Stimulated activated CD4-positive, alpha-beta T cell treated with anti-CD3 and anti-CD28 coated beads, Interleukin-1b, Interleukin-23, amount 100 ng/mL, for 48 hours (primary cell): ENCODE data around the gene CLTC.

Source experiments
- DNase-seq: peaks from one replicate; pipeline ENCODE4 v3.0.0-alpha.2; 2020

The CLTC gene

DNA sequence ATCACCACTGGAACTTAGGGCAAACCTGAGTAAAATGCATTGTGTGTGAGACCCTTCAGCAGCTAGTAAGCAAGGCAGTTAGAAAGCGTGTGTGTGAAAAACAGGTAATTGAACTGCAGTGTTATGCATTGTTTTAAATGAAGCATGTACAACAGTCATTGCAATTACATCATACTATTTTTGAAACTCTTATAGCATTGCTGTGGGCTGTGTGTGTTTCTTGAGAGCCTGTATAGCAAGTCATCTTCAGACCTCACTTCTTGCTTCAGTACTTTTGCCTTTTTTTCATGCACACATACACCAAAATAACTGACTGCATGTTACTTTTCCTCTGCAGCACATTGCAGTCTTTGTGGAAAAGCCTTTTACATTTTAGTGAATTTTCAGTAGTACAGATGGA, 68.3 kb downstream of the CLTC start:
- no peak for DNase-seq

DNA sequence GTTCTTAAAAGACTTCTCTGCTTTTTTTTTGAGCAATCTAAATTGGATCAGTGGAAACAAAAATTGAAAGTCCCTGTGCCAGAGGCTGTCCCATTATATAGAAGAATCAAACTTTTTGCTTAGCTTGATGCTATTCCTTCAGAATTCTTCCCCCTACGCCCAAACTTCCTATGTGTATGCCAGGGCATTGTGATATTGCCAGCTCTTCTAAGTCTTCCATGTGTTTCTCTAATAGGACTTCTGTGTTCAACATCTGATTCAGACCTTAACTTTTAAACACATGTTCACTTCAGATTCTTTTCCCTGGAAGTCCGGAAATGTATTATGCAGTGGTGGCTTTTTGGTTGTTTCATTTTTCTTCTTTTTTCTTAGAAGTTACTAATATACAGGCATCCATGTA, 68.8 kb downstream of the CLTC start:
- DNase-seq, result no peak

DNA sequence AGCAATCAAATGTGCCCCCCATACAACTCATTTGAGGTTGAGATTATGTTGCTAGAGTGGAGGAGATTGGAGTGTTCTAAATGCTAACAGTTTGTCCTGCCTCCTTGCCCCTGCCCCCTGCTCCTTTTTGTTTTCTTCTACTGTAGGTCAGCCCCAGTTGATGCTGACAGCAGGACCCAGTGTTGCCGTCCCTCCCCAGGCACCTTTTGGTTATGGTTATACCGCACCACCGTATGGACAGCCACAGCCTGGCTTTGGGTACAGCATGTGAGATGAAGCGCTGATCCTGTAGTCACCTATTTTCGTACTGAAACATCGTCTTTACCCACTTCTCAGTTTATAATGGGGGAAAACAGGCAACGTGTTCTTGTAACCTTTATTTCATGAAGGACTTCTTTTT, 73.9 kb downstream of the CLTC start:
- no peak for DNase-seq

DNA sequence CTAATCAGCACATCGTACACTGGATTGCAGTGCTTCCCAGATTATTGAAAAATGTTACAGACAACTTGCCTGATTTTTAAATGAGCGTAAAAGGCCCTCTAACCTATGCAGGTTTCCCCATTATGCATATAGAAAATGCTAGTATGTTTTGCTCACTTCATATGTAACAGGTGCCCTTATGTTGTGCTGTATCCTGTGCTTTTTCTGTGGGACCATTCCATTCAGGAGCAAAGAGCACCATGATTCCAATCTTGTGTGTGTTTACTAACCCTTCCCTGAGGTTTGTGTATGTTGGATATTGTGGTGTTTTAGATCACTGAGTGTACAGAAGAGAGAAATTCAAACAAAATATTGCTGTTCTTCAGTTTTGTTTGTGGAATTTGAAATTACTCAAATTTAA, 74.6 kb downstream of the CLTC start:
- DNase-seq, result no peak

DNA sequence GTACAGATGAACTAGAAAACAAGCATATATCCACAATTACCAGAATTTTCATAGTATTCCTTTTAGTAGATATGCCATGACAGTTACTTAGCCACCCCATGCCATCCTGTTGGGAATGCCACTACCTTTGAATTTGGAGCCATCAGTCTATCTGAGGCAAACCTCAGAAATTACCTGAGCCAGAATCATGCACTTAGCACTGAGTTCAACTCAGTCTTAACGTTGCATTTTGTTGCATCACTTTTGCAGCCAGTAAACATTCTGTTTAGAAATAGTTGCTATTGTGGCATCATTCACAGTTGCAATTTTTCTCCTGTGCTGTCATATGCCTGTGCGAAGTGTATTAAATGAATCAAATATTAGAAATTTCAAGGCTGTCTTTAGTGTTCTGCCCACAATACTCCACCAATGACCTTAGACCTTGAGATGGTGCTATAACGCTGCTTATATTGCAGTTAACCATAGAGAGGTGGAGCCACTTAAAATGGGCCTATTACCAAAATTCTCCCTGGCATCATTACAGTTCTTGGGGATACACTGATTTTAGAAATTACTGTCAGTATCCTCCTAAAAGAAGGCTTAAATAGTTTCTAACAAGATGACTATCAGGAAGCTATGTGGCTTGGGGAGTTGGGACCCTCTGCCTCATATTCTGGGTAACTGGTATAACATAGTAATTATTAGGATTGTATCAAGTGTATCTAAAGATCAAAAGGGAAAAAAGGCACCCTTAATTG, 76.4 kb downstream of the CLTC start:
- DNase-seq, result no peak

DNA sequence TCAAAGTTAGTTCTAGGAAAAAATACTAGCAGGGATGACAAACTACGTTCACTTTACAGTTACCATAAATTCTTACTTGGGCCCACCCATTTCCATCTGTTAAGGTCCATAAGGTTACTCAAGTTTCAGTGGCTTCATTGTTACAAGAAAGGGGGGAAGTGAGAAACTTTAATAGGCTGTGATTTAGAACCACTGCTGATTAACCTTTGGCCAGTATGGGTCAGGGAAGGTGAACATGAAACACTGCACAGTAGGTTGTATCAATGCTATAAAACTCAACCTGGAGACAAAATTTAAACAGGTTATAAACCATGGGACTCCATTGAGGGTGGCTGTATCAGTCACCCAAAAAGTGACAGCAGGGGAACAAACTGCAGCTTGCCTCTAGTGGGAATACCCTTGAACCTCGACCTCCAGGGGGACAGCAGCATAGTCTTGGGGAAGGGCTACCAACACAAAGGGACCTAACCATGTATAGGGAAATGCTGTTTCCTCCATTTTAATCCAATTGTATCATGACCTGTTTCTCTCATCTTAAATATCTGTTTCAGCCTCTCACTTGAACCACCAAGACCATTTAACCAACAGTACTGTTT, 77.1 kb downstream of the CLTC start:
- DNase-seq, result no peak

DNA sequence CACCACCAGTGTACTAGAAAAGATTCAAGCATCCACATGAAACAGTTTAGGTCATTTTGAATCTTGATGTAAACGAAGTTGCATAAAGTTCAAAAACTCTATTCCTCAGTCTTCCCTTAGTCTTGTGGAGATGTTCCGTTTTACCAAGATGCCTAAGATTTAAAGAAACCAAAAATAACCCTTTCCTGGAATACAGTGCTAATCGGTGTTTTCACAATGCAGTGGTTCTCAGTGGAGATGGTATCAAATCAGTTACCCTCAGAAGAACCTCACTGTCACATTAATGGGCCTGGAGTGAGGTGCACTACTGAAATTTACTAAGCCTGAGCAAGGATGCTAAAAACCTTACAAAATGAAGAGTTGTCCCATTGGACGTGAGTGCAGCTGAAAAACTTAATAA, 78.4 kb downstream of the CLTC start:
- DNase-seq, result no peak

DNA sequence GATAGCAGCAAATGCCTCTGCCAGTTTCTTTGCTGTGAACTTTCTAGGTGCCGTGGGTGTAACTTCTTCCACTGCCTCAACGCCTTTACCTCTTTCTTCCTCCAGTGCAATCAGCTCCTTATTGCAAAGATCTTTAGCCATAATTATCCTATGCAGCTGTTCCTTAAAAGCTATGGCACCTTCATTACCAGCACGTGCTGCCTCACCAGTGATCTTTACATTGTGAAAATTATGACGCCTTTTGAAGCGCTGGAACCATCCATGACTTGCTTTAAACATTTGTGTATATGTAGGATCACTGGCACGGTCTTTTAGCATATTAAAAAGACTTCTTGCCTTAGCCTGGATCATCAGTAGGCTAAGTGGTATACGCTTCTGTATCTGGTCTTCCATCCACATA, 79.5 kb downstream of the CLTC start:
- DNase-seq, result no peak

DNA sequence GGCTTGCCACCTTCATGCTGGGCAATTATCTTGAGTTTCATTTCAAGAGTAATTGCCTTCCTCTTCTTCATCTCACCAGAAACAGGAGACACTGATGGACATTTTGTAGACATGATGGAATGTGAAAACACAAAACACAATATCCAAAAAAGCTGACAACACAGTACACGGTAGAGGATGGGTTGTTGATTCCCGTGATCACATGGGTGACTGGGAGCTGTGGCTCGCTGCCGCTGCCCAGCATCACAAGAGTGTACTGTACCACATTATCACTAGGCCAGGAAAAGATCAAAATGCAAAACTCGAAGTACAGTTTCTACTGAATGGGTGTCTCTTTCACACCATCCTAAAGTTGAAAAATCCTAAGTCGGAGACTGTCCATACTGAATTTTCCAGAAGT, 80.1 kb downstream of the CLTC start:
- no peak for DNase-seq

DNA sequence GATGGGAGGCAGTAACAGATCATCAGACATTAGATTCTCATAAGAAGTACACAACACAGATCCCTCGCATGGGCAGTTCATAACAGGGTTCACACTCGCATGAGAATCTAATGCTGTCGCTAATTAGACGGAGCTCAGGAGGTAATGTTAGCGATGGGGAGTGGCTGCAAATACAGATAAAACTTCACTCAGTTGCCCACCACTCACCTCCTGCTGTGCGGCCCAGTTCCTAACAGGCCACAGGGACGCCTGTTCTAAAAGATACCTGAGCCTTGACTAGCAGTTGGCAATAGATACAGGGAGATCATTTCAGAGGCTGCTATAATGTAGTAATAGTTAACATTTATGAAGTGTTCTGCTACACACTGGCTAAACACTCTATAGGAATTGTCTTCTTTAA, 82.6 kb downstream of the CLTC start:
- no peak for DNase-seq

DNA sequence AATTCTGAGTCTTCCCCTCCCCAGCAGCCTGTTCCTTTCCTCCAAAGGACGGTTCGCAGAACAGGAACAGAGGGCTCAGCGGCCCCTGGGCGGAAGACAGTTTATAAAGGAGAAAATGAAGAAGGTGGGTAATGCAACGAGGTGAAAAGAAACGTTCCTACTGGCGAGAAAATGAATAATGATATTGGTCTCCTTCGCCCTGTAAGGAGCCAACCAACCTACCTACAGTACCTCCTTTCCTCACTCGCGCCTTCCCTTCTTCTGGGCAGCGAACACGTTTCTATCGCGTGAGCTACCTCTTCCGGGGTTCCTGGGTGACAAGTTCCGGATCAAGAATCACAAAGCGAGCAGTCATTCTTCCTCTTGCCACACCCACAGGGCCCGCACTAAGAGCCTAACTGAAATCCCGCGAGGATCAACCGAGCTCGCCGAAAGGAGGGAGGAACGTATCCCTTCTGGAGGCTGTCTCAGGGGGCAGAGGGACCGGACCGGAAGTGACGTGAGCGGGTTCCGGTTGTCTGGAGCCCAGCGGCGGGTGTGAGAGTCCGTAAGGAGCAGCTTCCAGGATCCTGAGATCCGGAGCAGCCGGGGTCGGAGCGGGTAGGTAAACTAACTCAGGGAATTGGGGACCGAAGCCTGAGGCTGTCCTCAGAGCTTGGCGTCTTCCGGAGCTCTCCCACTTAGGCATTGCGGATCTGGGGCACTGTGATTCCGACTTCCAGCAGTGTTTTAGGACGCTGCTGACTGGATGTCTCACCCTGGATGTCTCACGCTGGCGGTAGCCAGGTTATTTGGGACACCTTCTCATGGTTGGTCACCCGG, 87.7 kb downstream of the CLTC start, which contains the start of the genes PTRH2 and VMP1:
TSS of gene PTRH2 (minus strand) at position 282 of the 822 bp plus-strand sequence. CDS start 9,452 bp downstream, outside the sequence.
TSS of gene VMP1 (plus strand) at position 506 of the 822 bp plus-strand sequence. CDS start 23,793 bp downstream, outside the sequence.
- DNase-seq, result peak; percentile 98

DNA sequence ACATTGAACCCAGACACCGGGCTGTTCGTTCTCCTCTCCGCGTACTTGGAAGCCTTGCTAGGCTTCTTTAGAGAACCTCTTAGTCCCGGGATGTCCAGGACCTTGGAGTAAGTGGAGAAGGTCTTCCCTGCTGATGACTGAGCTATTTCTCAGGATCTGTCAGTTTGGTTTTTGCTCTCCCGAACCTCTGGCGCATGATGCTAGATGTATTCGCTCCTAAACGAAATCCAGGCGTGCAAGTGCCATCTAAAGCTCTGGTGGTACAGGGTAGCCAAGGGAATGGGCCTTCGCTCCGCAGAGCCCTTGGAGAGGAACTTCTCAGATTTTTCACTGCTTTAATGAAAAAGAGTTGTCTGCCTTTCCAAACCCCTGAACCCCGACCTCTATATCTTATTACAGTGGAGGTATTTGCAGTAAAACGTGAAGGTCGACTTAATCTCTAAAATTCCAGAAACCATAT, 88.3 kb downstream of the CLTC start:
- DNase-seq, result no peak

DNA sequence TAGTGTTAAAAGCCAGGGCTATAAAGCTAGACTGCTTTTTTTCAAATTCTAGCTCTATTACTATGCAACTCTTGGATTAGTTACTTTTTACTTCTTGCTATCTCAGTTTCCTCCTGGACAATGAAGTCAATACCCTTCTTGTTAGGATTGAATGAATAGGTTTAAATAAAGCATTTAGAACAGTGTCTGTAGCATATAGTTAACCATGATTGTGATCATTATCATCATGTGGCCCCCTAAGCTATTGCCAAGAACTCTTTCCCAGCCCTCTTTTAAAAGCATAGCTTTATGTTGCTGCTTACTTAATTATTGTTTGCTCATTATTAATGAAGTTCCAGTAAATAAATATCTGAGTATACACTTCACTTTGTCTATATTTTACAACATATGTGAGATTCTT, 92.2 kb downstream of the CLTC start:
- no peak for DNase-seq

DNA sequence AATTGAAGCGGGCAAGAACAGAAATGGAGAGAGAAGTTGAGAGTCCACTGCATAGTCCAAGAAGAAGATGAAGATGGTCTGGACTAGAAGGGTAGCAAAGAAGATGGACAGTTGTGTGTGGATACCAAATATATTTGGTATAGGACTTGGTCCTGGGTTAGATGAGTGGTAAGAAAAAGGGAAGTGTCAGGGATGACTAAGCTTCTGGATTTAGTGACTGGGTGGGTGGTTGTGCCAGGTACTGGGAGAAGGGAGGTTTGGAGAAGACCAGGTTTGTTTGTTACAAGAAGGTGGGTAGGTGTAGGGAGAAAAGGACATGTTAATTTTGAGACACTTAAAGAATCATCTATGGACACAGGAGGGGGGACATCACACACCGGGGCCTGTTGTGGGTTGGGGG, 93.2 kb downstream of the CLTC start:
- no peak for DNase-seq

DNA sequence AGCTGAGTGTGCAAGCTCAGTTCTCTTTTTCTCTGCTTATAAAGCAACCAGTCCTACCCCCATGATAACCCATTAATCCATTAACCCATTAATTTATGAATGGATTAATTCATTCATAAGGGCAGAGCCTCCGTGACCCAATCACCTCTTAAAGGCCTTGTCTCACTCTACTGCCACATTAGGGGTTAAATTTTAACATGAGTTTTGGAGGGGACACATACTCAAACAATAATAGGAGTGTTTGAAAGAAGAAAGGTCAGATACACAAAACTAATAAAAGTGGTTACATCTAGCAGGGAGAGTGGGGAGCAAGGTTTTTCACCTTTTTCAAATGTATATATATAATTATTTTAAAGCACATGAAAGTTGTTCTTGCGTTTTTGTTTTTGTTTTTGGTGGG, 94.6 kb downstream of the CLTC start:
- no peak for DNase-seq

DNA sequence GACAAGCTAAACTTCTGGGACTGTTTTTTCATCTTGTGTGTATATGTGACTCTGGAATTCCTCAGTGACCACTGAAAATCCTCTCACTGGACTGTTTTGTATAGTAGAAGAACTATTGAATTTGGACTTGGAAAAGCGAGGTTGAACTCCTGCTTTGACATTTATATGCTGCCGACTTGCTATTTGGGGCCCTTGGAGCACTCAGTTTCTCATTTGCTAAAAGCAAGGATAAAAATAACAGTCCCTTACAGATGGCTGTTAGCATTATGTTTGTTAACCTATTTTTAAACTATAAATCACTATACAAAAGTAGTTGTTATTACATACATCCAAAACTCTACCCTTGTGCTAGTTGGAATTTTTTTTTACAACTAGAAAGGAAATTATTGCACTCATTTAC, 96.7 kb downstream of the CLTC start:
- no peak for DNase-seq

DNA sequence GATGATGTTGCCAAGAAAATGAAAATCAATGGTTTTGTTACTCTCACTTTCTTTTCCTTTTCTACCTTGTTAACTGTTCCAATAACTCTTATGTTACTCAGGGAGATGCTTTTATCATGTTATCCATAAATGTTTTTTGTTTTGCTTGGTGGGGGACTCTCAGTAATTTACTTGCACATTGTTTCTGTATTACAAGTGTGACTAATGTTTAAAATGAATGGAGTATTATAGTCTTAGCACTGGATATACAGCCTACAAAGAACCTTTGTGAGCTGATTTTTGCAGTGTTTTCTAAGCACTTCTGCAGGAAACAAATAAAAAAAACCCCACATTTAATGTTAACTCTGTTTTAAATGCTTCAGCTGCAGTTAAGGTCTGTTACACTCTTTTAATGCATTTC, 99.8 kb downstream of the CLTC start:
- DNase-seq, result no peak

DNA sequence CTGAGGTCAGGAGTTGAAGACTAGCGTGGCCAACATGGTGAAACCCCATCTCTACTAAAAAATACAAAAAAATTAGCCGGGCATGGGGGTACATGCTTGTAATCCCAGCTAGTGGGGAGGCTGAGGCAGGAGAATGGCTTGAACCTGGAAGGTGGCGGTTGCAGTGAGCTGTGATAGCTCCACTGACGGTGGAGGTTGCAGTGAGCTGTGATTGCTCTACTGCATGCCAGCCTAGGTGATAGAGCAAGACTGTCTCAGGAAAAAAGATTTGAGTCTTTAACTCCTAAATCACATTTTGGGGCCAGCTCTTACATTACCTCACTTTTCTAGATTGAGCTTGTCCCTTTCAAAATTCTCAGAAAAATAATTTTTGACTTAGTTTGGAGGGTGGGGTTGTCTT, 102.9 kb downstream of the CLTC start:
- DNase-seq, result no peak

DNA sequence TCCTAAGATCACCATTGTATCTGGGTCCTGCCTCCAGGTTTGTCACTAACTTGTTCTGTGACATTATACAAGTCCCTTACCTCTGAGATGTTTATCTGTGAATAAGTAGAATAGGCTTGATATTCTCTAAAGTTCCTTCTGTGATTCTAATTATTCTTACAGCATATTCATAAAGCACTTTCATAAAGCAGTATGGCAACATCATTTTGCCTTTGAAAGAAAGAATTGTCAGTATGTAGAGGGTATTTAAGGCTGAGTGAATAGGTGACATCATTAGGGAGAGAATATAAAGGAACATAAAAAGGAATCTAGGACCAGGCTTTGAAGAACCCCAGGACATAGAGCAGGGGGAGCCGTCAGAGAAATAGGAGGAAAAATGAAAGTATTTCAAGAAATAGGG, 103.3 kb downstream of the CLTC start:
- DNase-seq, result no peak

DNA sequence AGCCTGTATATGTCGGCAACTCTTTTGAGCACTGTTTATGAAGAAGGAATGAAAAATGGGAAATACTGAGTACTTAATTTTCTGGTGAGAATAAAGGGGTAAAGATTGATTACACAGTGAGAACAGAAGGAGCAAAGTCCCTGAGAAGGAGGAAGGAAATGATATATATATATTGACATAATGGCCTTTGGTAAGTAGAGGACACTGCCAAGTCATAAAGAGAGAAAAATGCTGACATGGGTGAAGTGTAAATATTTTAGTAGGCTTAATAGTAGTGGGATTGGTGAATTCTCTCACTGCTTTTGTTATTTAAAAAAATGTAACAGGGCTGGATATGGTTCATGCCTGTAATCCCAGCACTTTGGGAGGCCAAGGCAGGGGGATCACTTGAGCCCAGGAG, 103.9 kb downstream of the CLTC start:
- DNase-seq, result no peak

DNA sequence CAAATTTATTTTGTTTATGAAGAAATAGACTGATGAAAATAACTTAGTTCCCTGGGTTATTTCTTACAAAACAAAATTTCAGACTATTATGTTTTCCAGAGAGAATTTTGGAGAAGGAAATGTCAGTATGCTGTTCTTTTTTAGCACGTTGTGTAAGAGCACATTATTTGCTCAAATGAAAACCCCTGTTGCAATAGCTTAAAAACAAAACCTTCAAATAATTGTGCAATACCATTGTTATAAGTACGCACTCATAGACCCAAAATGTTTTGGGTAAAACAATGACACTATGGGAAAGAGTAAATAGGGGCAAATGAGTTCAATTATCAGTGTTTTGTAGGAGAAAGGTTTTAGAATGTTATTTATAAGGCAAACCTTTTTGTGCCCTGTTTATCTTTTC, 106.0 kb downstream of the CLTC start:
- no peak for DNase-seq

DNA sequence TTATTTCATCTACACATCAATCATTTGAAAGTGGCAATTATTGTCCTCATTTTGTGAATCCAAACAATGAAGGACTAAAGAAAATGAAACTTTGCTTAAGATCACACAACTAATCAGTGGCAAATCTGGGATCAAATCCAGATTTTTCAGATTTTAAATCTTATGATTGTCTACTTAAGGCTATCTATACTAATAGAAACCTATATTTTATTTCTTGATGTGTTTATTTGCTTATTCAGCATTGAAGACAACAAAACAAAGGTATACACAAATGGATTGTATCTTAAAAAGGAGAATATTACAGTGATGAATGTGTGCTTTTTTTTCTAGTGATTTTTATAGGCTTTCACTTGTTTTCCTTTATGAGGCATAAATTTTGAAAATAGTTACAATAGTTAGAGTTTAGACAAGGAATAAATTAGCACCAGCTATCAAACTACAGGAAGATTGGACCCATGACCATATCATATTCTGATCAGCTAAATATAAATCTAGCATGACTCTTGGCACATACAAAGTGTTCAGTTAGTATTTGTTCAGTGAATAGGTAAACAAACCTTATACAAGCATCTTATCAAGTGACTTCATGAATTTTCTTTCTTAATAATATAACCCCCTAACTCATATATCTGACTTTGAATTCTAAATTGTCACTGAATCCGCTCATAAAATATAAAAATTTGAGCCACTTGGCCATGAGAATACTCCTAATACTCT, 108.3 kb downstream of the CLTC start:
- DNase-seq, result no peak

DNA sequence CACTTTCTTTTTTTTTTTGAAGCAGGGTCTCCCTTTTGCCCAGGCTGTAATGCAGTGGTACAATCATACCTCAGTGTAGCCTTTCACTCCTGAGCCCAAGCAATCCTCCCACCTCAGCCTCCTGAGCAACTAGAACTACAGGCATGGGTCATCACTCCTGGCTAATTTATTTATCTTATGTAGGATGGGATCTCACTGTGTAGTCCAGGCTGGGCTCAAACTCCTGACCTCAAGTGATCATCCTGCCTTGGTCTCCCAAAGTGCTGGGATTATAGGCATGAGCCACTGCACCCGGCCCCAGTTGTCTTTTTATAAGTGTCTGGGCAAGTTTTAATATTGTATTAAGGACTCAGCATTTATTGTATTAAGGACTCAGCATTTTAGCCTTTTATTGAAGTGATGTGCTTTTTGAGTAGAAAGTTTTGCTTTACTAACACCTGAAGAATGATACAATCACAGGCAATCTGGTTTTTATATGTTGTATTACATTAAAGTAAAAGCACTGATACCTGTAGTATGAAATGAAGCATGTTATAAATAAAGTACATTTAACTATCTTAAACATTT, 110.7 kb downstream of the CLTC start:
- DNase-seq, result no peak
